Measurements from ENCODE around the gene MMP3. TPM values are rescaled to one million over a fixed set of nuclear protein-coding genes. Genes with fewer than 3 reads are reported as not detected.

MMP3 gene
- total RNA-seq: 100 to 1,000 TPM in 1 of 4 donors, 10 to 100 TPM in 3; 10.4 to 201 (median 80.5) TPM

DNA sequence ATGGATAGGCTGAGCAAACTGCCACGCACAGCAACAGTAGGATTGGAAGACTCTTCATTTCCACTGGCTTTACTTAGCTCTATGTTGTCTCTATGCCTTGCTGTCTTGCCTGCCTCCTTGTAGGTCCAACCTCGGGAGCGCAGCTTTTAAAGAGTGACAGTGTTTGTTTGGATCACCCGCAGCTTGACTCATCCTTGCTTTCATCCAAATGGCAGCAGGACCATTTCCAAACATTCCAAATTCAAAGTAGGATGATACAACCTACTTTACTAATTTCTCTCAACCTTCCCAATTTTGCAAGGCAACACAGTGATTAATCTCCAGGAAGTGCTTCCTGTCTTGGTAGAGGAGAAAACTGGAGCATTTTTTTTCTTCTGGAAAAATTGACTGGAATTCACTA lies at the start of gene MMP3:
Gene MMP3 (minus strand): TSS at position 121 of the 400 bp plus-strand sequence. CDS start 63 bp downstream, at position 58.
- peak in 1 of 2 donors; percentile 53 for ATAC-seq
- in situ Hi-C loops (cut with MboI; ENCODE audit: low sequenced_read_pairs in 4 of 4): no loop called here

DNA sequence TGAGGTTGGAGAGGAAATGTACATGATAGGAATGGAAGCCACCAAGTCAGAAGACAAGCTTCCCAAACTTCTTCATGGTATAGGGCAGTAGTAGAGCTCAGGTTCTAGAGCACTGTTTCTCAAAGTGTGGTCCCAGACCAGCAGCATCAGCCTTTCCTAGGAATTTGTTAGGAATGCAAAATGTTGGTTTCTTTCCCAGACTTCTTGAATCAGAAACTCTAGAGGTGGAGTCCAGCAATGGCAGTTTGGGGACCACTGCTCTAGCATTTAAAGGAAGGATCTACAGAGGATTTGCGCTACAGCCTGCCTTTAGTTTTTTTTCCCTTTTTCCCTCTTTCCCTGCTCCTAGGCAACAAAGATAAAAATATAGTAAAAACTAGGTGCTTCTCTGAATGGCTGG lies 48.3 kb upstream of the MMP3 start:
- in situ Hi-C loops (cut with MboI; ENCODE audit: low sequenced_read_pairs in 4 of 4): no loop called here
- Histone ChIP-seq H3K27ac (no peak overlapping the region), H3K27me3 (no peaks in the 10 kb centered on the region), H3K9me3 (no peaks in the 10 kb centered on the region), H3K4me3 (no peak overlapping the region), H3K36me3 (no peaks in the 10 kb centered on the region), H3K4me1 (no peaks in the 10 kb centered on the region)
- intact Hi-C loops (cut with DNase I; ENCODE audit: low total_unique reads): no loop called here
- no peak for TF ChIP-seq POLR2A (IDR thresholded peaks at IDR 0.05)
- TF ChIP-seq, protein P1, sequence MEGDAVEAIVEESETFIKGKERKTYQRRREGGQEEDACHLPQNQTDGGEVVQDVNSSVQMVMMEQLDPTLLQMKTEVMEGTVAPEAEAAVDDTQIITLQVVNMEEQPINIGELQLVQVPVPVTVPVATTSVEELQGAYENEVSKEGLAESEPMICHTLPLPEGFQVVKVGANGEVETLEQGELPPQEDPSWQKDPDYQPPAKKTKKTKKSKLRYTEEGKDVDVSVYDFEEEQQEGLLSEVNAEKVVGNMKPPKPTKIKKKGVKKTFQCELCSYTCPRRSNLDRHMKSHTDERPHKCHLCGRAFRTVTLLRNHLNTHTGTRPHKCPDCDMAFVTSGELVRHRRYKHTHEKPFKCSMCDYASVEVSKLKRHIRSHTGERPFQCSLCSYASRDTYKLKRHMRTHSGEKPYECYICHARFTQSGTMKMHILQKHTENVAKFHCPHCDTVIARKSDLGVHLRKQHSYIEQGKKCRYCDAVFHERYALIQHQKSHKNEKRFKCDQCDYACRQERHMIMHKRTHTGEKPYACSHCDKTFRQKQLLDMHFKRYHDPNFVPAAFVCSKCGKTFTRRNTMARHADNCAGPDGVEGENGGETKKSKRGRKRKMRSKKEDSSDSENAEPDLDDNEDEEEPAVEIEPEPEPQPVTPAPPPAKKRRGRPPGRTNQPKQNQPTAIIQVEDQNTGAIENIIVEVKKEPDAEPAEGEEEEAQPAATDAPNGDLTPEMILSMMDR (IDR thresholded peaks at IDR 0.05 in 4 of 5, conservative IDR thresholded peaks at IDR 0.05 in 1 of 5): no peak
- DNase-seq (no peak), ATAC-seq (no peak)

More for the DNA sequence above, at the start of gene MMP3:
- Histone ChIP-seq H3K4me1 (no peaks in the 10 kb centered on the region), H3K27ac (no peak within 1 kb of the TSS), H3K4me3 (no peak within 1 kb of the TSS), H3K9me3 (no peaks in the 10 kb centered on the region), H3K36me3 (no peaks in the 10 kb centered on the region), H3K27me3 (no peaks in the 10 kb centered on the region)
- intact Hi-C loops (cut with DNase I; ENCODE audit: low total_unique reads): no loop called here
- DNase-seq: peak in 1 of 2 donors; percentile 46
- TF ChIP-seq, protein P1 (IDR thresholded peaks at IDR 0.05 in 4 of 5, conservative IDR thresholded peaks at IDR 0.05 in 1 of 5): no peak
- no peak for TF ChIP-seq POLR2A (IDR thresholded peaks at IDR 0.05)

DNA sequence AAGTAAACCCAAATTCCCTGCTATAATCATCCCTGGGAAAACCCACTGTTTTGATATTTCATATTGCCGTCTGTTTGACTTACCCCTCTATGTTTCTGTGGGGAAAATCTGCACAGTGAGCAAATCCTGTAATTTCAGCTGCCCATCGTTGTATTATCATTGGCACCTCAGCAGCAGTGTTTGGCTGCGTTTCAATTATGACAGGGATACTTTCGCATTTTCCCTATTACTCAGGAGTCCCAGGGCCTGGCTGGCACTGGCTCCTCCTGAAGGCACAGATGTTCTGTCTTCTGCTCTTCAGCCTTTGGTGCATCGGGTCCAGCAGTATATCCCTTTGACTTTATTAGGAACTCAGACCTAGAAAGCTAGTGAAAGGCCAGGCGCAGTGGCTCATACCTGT lies 43.6 kb upstream of the MMP3 start:
- no peak overlapping the region for H3K27ac ChIP-seq
- H3K36me3 ChIP-seq: no peaks in the 10 kb centered on the region
- intact Hi-C loops (cut with DNase I; ENCODE audit: low total_unique reads): no loop called here
- DNase-seq (no peak), ATAC-seq (no peak)
- H3K4me1 ChIP-seq: no peaks in the 10 kb centered on the region
- TF ChIP-seq, protein P1 (IDR thresholded peaks at IDR 0.05 in 4 of 5, conservative IDR thresholded peaks at IDR 0.05 in 1 of 5): no peak
- TF ChIP-seq POLR2A (IDR thresholded peaks at IDR 0.05): no peak
- no peaks in the 10 kb centered on the region for H3K27me3 ChIP-seq
- no peaks in the 10 kb centered on the region for H3K9me3 ChIP-seq
- in situ Hi-C loops (cut with MboI; ENCODE audit: low sequenced_read_pairs in 4 of 4): no loop called here
- H3K4me3 ChIP-seq: no peak overlapping the region

DNA sequence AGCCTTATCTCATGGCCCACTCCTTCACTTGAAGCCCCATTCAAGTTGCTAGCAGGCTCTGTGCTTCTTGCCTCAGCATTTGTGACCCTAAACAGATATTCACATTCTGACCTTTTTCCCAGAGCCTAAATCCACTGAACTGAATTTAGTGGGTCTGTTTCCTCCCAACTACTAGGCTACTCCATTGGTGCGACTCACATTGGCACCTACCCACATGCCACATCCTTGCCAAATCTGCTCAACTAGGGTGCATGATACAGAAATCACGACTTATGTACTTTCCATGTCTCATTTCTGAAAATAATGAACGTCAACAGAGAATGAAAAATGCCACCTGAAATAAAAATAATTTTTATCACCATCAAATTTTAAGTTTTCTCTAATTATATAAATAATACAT lies 39.7 kb upstream of the MMP3 start:
- no peaks in the 10 kb centered on the region for H3K9me3 ChIP-seq
- ATAC-seq (no peak), DNase-seq (no peak)
- TF ChIP-seq POLR2A (IDR thresholded peaks at IDR 0.05): no peak
- TF ChIP-seq, protein P1 (IDR thresholded peaks at IDR 0.05 in 4 of 5, conservative IDR thresholded peaks at IDR 0.05 in 1 of 5): no peak
- no peak overlapping the region for H3K27ac ChIP-seq
- H3K4me1 ChIP-seq: no peaks in the 10 kb centered on the region
- no peaks in the 10 kb centered on the region for H3K27me3 ChIP-seq
- H3K4me3 ChIP-seq: no peak overlapping the region
- in situ Hi-C loops (cut with MboI; ENCODE audit: low sequenced_read_pairs in 4 of 4): no loop called here
- no peaks in the 10 kb centered on the region for H3K36me3 ChIP-seq
- intact Hi-C loops (cut with DNase I; ENCODE audit: low total_unique reads): no loop called here

DNA sequence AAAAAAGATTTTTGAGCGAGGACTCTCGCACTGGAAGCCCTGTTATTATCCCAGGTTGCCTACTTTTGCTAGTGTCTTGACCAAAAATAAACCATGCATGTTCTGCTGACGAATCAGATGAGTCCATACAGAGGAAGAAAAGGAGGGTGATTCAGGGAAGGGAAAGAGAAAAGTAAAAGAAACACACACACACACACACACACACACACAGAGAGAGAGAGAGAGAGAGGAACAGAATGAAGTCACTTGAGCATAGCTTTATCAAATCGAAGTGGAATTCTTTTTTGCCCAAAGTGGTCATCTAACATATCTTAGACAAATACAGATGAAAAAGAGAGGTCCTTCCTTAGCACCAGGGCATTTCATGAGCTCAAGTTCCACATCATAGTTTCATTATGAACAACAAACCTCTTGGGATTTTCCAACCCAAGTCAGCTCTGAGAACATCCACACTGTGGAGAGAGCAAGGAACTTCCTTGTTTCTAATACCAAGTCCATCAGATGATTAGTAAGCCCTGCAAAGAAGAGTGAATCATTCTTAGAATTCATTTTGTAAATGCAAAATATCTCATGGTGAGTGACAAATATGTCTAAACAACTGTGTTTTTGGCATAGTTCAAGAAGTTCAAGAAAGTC lies 39.1 kb upstream of the MMP3 start:
- no peaks in the 10 kb centered on the region for H3K4me1 ChIP-seq
- no peaks in the 10 kb centered on the region for H3K36me3 ChIP-seq
- H3K27me3 ChIP-seq: no peaks in the 10 kb centered on the region
- DNase-seq (no peak), ATAC-seq (no peak)
- in situ Hi-C loops (cut with MboI; ENCODE audit: low sequenced_read_pairs in 4 of 4) (no loop called here), intact Hi-C loops (cut with DNase I; ENCODE audit: low total_unique reads) (no loop called here)
- TF ChIP-seq, protein P1 (IDR thresholded peaks at IDR 0.05 in 4 of 5, conservative IDR thresholded peaks at IDR 0.05 in 1 of 5): no peak
- no peak for TF ChIP-seq POLR2A (IDR thresholded peaks at IDR 0.05)
- H3K9me3 ChIP-seq: no peaks in the 10 kb centered on the region
- no peak overlapping the region for H3K4me3 ChIP-seq
- no peak overlapping the region for H3K27ac ChIP-seq

Measured in gastrocnemius medialis (tissue), 4 donors.